HCT116 (cell line): ENCODE results near the gene UBE2S. TPM values are rescaled to one million over a fixed set of nuclear protein-coding genes. Genes with fewer than 3 reads are reported as not detected.
A peak's percentile ranks its signal among the peaks of the same experiment; 100 is the strongest.

ENCODE experiments used
- ATAC-seq: fragments of 200-7000 bp; cut with Tn5 transposase; 2 replicates; pipeline ENCODE4 v1.9.1; 2020; ENCODE audit warnings: mild to moderate bottlenecking, moderate library complexity
- BruUV-seq: library from RNA; stranded (reverse); fragments of 400-500 nt; replicated peaks from 2 replicates; lab custom pipeline; 2021; lab: Mats Ljungman, UMichigan
- CTCF ChIA-PET: fragments of 300-600 bp; sonication (Branson Sonifier 250); formaldehyde crosslinking; loops from one replicate; lab custom pipeline; 2021; ENCODE audit warnings: antibody characterized with exemption; lab: Charles Lee
- POLR2A ChIA-PET: fragments of 300-600, 350-600 bp; sonication (Branson Sonifier 250); formaldehyde crosslinking; loops from one replicate; lab custom pipeline; 2021; ENCODE audit warnings: antibody characterized with exemption; lab: Charles Lee
- RAD21 ChIA-PET, 2 experiments: fragments of 300-600 bp; sonication (Branson Sonifier 250); formaldehyde crosslinking; loops; one replicate each; lab custom pipeline; 2023; ENCODE audit warnings: low total read pairs in 2 of 2; ENCODE audit not compliant: uncharacterized antibody in 2 of 2, unreplicated experiment in 2 of 2, low non-redundant PET in 1 of 2; lab: Charles Lee
- DNase-seq: peaks from one replicate; pipeline ENCODE4 v3.0.0-alpha.2; 2010; ENCODE audit warnings: low read depth, low spot score
- H2AFZ ChIP-seq: fragments of 200-600 bp; shearing (Covaris generic), sonication (generic); 2 replicates; pipeline ENCODE4 v1.6.1; 2017; ENCODE audit warnings: low read depth, mixed run types, mixed read lengths, antibody characterized with exemption, low read length; ENCODE audit not compliant: poor library complexity, severe bottlenecking
- H3K27ac ChIP-seq: 2 replicates; pipeline ENCODE4 v1.5.1; 2012; ENCODE audit warnings: low read depth, low read length
- H3K27me3 ChIP-seq: fragments of 200-600 bp; sonication (generic); 2 replicates; pipeline ENCODE4 v1.6.1; 2016; ENCODE audit warnings: mixed run types, low read length, mixed read lengths; ENCODE audit not compliant: insufficient read depth
- H3K36me3 ChIP-seq, 2 experiments: fragments of 200-500 bp in 1 of 2; fragments of 200-600 bp in 1 of 2; sonication (Bioruptor generic) in 1 of 2; sonication (generic) in 1 of 2; 2 replicates each; pipeline versions ENCODE4 v1.5.1 to v1.6.1; 2014 to 2016; ENCODE audit warnings: low read length in 2 of 2, inconsistent platforms in 1 of 2, mixed read lengths in 1 of 2, mixed run types in 1 of 2; ENCODE audit not compliant: insufficient read depth in 2 of 2, control insufficient read depth in 1 of 2
- H3K4me1 ChIP-seq, 2 experiments: fragments of 200-600 bp in 1 of 2; sonication (generic) in 1 of 2; 2 replicates each; pipeline versions ENCODE4 v1.5.1 to v1.6.1; 2012 to 2017; ENCODE audit warnings: low read length in 2 of 2, inconsistent platforms in 1 of 2, mild to moderate bottlenecking in 1 of 2, mixed read lengths in 1 of 2, mixed run types in 1 of 2, moderate library complexity in 1 of 2; ENCODE audit not compliant: insufficient read depth in 2 of 2, control insufficient read depth in 1 of 2
- H3K4me2 ChIP-seq: fragments of 200-600 bp; sonication (generic); 2 replicates; pipeline ENCODE4 v1.6.1; 2017; ENCODE audit warnings: mixed run types, low read length, mixed read lengths
- H3K4me3 ChIP-seq, 2 experiments: fragments of 200-600 bp in 1 of 2; sonication (generic) in 1 of 2; replicated peaks in 1 of 2; 2 replicates each; pipeline ENCODE4 v1.5.1; 2011 to 2016; ENCODE audit warnings: low read length in 2 of 2, control low read depth in 1 of 2, low read depth in 1 of 2, mild to moderate bottlenecking in 1 of 2, mixed read lengths in 1 of 2, mixed run types in 1 of 2
- H3K79me2 ChIP-seq: fragments of 200-600 bp; sonication (generic); 2 replicates; pipeline ENCODE4 v1.6.1; 2017; ENCODE audit warnings: mild to moderate bottlenecking, mixed run types, low read length, moderate library complexity, mixed read lengths; ENCODE audit not compliant: insufficient read depth
- H3K9ac ChIP-seq: fragments of 200-600 bp; sonication (generic); 2 replicates; pipeline ENCODE4 v1.6.1; 2016; ENCODE audit warnings: low read length, mixed read lengths
- H3K9me2 ChIP-seq: fragments of 200-600 bp; sonication (generic), shearing (Covaris generic); 2 replicates; pipeline ENCODE4 v1.6.1; 2017; ENCODE audit warnings: mixed run types, mild to moderate bottlenecking, moderate library complexity; ENCODE audit not compliant: insufficient read depth
- H3K9me3 ChIP-seq, 2 experiments: fragments of 200-500 bp in 1 of 2; fragments of 200-600 bp in 1 of 2; sonication (Bioruptor generic) in 1 of 2; sonication (generic) in 1 of 2; 2 replicates each; pipeline ENCODE4 v1.6.1; 2014 to 2017; ENCODE audit warnings: low read length in 2 of 2, mixed read lengths in 2 of 2, inconsistent platforms in 1 of 2, low read depth in 1 of 2, mild to moderate bottlenecking in 1 of 2, mixed run types in 1 of 2, moderate library complexity in 1 of 2; ENCODE audit not compliant: control insufficient read depth in 1 of 2, insufficient read depth in 1 of 2
- H4K20me1 ChIP-seq: fragments of 200-600 bp; sonication (generic), shearing (Covaris generic); 2 replicates; pipeline ENCODE4 v1.6.1; 2017; ENCODE audit warnings: mixed run types, mild to moderate bottlenecking, moderate library complexity; ENCODE audit not compliant: insufficient read depth
- CBX3 ChIP-seq: IDR thresholded peaks from 2 replicates; pipeline ENCODE4 v1.6.1; 2012; ENCODE audit warnings: low read depth
- CEBPB ChIP-seq: IDR thresholded peaks from 2 replicates; pipeline ENCODE4 v1.6.1; 2012; ENCODE audit warnings: low read depth
- CTCF ChIP-seq, 3 experiments: fragments of 200-600 bp in 1 of 3; sonication (generic) in 1 of 3; IDR thresholded peaks in 2 of 3; conservative IDR thresholded peaks in 1 of 3; 2 replicates each; pipeline ENCODE4 v1.5.1; 2012 to 2017; ENCODE audit warnings: low read depth in 2 of 3, low read length in 2 of 3, antibody characterized with exemption in 1 of 3, borderline replicate concordance in 1 of 3, control low read depth in 1 of 3, mild to moderate bottlenecking in 1 of 3, mixed read lengths in 1 of 3, mixed run types in 1 of 3, moderate library complexity in 1 of 3; ENCODE audit not compliant: insufficient read depth in 1 of 3
- EGR1 ChIP-seq: IDR thresholded peaks from 2 replicates; pipeline ENCODE4 v1.6.1; 2012; ENCODE audit warnings: low read depth
- ELF1 ChIP-seq: IDR thresholded peaks from 2 replicates; pipeline ENCODE4 v1.6.1; 2012; ENCODE audit warnings: low read depth, borderline replicate concordance
- EZH2phosphoT487 ChIP-seq: fragments of 200-600 bp; IDR thresholded peaks from 2 replicates; pipeline ENCODE4 v1.6.1; 2018; ENCODE audit warnings: antibody characterized with exemption, borderline replicate concordance
- FOSL1 ChIP-seq: IDR thresholded peaks from 2 replicates; pipeline ENCODE4 v1.6.1; 2012; ENCODE audit warnings: low read depth
- JUND ChIP-seq: IDR thresholded peaks from 2 replicates; pipeline ENCODE4 v1.6.1; 2012
- POLR2AphosphoS5 ChIP-seq: IDR thresholded peaks from 2 replicates; pipeline ENCODE4 v1.6.1; 2011; ENCODE audit warnings: mild to moderate bottlenecking, low read depth, low read length, moderate library complexity
- RAD21 ChIP-seq: IDR thresholded peaks from 2 replicates; pipeline ENCODE4 v1.6.1; 2012; ENCODE audit warnings: low read depth, mild to moderate bottlenecking
- SP1 ChIP-seq: IDR thresholded peaks from 2 replicates; pipeline ENCODE4 v1.6.1; 2012; ENCODE audit warnings: low read depth
- SRF ChIP-seq: IDR thresholded peaks from 2 replicates; pipeline ENCODE4 v1.6.1; 2012; ENCODE audit warnings: low read depth
- TCF7L2 ChIP-seq: IDR thresholded peaks from 2 replicates; pipeline ENCODE4 v1.7.0; 2011; ENCODE audit warnings: borderline replicate concordance, inconsistent platforms; ENCODE audit not compliant: insufficient read depth, insufficient read length; ENCODE audit errors: extremely low read depth
- YY1 ChIP-seq: IDR thresholded peaks from 2 replicates; pipeline ENCODE4 v1.6.1; 2011; ENCODE audit warnings: low read length, low read depth, moderate library complexity, mild to moderate bottlenecking; ENCODE audit not compliant: insufficient replicate concordance; ENCODE audit errors: extremely low read depth
- ZFX ChIP-seq: fragments of 450-650 bp; IDR thresholded peaks from 2 replicates; pipeline ENCODE4 v1.6.1; 2017
- ZNF274 ChIP-seq: fragments of 200-500 bp; sonication (Bioruptor generic); IDR thresholded peaks from 2 replicates; pipeline ENCODE4 v1.6.1; 2014; ENCODE audit warnings: mild to moderate bottlenecking, low read depth, low read length, inconsistent platforms
- intact Hi-C: fragments of 100-400 bp; cut with micrococcal nuclease; formaldehyde crosslinking; loops from 2 replicates; pipeline ENCODE4 v1.10.0; 2022
- total RNA-seq: library from RNA; stranded (reverse); gene quantifications from one replicate; pipeline ENCODE4 v1.2.1, GENCODE V29; 2021; ENCODE audit not compliant: unreplicated experiment
- TF ChIP-seq, protein P1 (sequence below): IDR thresholded peaks from 2 replicates; pipeline ENCODE4 v1.6.1; 2012
- TF ChIP-seq, protein P2 (sequence below): IDR thresholded peaks from 2 replicates; pipeline ENCODE4 v1.6.1; 2012

The UBE2S gene
- total RNA-seq, 1 experiment from 2014 or later = 515 TPM

DNA sequence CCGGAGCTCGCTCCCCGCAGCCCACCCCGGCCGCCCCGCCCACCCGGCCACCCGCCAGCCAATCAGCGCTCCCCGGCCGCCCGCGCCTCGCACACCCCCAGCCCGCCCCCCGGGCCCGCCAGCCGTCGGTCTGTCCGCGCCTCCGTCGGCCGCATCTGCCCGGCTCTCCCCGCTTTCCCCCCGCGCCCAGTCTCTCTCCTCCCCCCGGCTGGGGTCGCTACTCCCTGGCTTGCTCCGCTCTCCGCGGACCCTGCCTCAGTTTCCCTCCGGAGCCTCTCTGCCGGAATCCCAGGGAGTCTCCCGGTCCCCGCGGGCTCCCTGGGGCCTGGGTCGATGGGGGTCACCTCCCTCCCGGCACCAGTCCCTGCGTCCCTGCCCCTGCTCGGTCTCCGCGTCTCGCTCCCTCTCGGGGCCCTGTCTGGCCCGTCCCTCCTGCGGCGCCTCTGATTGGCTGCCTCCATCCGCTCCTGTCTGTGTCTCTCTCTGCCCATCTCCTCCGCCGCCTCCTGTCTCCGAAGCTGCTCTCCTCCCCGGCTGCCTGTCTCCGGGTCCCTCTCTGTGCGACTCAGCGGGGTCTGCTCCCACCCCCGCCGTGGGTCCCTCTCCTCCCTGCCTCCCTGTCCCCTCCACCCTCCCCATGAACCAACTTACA, 37.8 kb downstream of the UBE2S start (continued):
- TF ChIP-seq CTCF (IDR thresholded peaks at IDR 0.05 in 2 of 3, conservative IDR thresholded peaks at IDR 0.05 in 1 of 3; ENCODE audit: borderline replicate concordance in 1 of 3, insufficient read depth in 1 of 3, low read depth in 2 of 3, low read length in 2 of 3) (no peak), EZH2phosphoT487 (no peak), CEBPB (no peak)
- TF ChIP-seq, protein P1, sequence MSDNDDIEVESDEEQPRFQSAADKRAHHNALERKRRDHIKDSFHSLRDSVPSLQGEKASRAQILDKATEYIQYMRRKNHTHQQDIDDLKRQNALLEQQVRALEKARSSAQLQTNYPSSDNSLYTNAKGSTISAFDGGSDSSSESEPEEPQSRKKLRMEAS = no peak

- H3K4me3 ChIP-seq = peak overlapping the region; percentile 52 to 55
- peaks cover 9 to 32% of the 10 kb centered on the region in 2 experiments; a peak in 3 of 4 replicates for H3K4me1 ChIP-seq
- no peaks in the 10 kb centered on the region for H3K9me2 ChIP-seq
- no peaks in the 10 kb centered on the region for H4K20me1 ChIP-seq
- H3K36me3 ChIP-seq = no peaks in the 10 kb centered on the region
- intact Hi-C loops = no loop called here
- POLR2A ChIA-PET = interaction anchor here (0.7 to 2.1 kb wide), 3 partner anchors 21 to 55 kb away, joined by 3 to 7 read pairs (median 6); partner anchors contain the start of gene KMT5C
- DNase-seq = no peak
- no peak overlapping the region for H2AFZ ChIP-seq
- no TSS peak for BruUV-seq
- no peaks in the 10 kb centered on the region for H3K27me3 ChIP-seq
- no peaks in the 10 kb centered on the region for H3K79me2 ChIP-seq
- ATAC-seq = peak; percentile 77
- RAD21 ChIA-PET = no interaction called here
- no peaks in the 10 kb centered on the region for H3K9me3 ChIP-seq
- peak overlapping the region; percentile 51; the same call in 1 of the 2 replicates for H3K27ac ChIP-seq
- H3K4me2 ChIP-seq = peak overlapping the region; percentile 94
- CTCF ChIA-PET = no interaction called here
- peak overlapping the region; percentile 52 for H3K9ac ChIP-seq
- TF ChIP-seq CTCF (IDR thresholded peaks at IDR 0.05 in 2 of 3, conservative IDR thresholded peaks at IDR 0.05 in 1 of 3; ENCODE audit: borderline replicate concordance in 1 of 3, insufficient read depth in 1 of 3, low read depth in 2 of 3, low read length in 2 of 3) (no peak), CBX3 (no peak), SRF (no peak), SP1 (no peak), EGR1 (peak; percentile 98), RAD21 (no peak), TCF7L2 (no peak), YY1 (peak; percentile 30), POLR2AphosphoS5 (peak; percentile 42; the same call in 1 of the 2 replicates), FOSL1 (no peak), ZNF274 (no peak), ELF1 (no peak), CEBPB (no peak), JUND (no peak), ZFX (peak; percentile 38; the same call in 1 of the 2 replicates), EZH2phosphoT487 (no peak)
- TF ChIP-seq, protein P2, sequence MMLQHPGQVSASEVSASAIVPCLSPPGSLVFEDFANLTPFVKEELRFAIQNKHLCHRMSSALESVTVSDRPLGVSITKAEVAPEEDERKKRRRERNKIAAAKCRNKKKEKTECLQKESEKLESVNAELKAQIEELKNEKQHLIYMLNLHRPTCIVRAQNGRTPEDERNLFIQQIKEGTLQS = no peak
- TF ChIP-seq, protein P1 = no peak
Observed at GRCh38 chr19:55368701-55369563, 38.7 kb downstream of the UBE2S start.
